ENCODE results near the gene DHRS3.

- TF ChIP-seq POLR2A (IDR thresholded peaks at IDR 0.05; ENCODE audit: low read depth, low read length) (no peak), EZH2 (IDR thresholded peaks at IDR 0.05; ENCODE audit: borderline replicate concordance, low read depth, low read length, severe bottlenecking) (no peak), CTCF (IDR thresholded peaks at IDR 0.05; ENCODE audit: extremely low read depth in 1 of 2, insufficient read depth in 1 of 2, low read depth in 1 of 2, low read length in 2 of 2) (no peak), MAX (IDR thresholded peaks at IDR 0.05; ENCODE audit: insufficient read depth, insufficient read length) (no peak), POLR2AphosphoS5 (IDR thresholded peaks at IDR 0.05; ENCODE audit: insufficient read depth, low read depth, low read length) (no peak), FOS (IDR thresholded peaks at IDR 0.05; ENCODE audit: borderline replicate concordance, insufficient read depth, low read length) (no peak), JUN (IDR thresholded peaks at IDR 0.05; ENCODE audit: borderline replicate concordance, insufficient read depth, insufficient read length, low read depth) (no peak)
Observed at GRCh38 chr1:12629511-12629956, 11.5 kb upstream of the DHRS3 start.
